Stimulated activated CD4-positive, alpha-beta T cell treated with anti-CD3 and anti-CD28 coated beads, Interleukin-4, amount 100 ng/mL, for 24 hours (primary cell): ENCODE measurements around the gene HMGN2.
"Not testable (repeated sequence)": the region's sequence is repeated elsewhere in the genome, so short reads cannot be mapped to it uniquely, and the experiment has no call there.

Source experiments
- DNase-seq: peaks from one replicate; pipeline ENCODE4 v3.0.0-alpha.2; 2020

The HMGN2 gene

DNA sequence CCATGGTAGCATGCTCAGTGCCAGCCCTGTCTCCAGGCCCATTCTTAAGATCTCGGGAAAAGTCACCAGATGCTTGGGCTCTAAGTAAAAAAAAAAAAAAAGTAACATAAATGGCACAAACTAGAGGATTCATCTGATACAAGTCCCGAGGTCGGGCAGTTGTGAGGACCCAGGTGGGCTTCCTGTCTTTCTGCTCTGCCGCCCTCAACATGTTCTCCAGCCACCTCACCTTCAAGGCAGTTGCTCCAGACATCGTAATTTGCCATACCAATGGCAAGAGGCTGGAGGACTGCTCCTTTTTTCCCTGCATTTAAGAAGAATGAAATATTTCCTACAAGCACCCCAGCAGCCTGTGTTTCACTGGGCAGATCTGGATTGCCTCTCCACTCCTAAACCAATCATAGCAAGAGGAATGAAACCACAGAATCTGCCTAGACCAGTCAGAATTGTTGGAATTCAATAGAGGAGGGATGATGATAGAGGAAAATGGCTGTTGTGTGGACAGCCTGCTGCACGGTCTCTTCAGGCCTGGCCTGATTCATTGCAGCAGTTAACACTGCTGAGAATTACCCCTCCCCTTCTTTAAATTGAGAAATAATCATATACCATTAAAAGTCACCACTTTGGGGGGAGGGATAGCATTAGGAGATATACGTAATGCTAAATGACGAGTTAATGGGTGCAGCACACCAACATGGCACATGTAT, 5.4 kb downstream of the HMGN2 start:
- no peak for DNase-seq

DNA sequence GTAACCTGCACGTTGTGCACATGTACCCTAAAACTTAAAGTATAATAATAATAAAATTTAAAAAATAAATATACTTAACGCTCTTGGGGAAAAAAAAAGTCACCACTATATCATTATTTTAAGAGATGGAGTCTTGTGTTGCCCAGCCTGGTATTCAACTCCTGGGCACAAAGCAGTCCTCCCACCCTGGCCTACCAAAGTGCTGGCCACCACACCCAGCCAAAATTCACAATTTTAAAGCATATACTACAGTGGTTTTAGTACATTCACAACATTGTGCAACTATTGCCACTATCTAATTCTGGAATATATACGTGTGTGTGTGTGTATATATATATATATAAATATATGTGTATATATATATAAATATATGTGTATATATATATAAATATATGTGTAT, 5.9 kb downstream of the HMGN2 start:
- no peak for DNase-seq

DNA sequence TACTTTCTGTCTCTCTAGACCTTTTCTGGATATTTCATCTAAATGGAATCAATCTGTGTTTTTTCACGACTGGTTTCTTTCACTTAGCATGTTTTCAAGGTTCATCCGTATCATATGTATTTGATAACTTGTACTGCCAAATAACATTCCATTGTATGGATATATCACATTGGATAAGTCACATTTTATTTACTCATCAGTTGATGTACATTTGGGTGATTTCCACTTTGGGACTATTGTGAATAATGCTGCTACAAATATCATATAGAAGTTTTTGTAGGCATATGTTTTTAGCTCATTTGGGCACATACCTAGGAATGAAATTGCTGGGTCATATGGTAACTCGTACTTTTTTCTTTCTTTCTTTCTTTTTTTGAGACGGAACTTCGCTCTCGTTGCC, 6.7 kb downstream of the HMGN2 start:
- no peak for DNase-seq

DNA sequence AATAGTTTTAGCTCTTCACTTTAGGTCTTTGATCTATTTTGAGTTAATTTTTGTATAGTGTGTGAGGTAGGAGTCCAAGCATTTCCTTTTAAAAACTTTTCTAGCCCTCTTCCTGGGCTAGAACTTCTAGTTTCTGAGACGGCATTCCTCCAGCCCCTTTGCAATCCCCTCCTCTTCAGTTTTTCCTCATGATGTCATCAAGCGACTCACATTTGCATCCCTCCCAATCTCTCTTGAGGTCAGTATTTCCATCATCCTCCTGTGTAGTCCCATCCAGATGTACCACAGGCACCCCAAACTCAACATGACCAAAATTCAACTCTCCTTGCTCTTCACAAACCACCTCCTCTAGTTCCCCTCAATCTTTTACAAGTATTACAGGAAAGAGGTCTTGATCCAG, 10.7 kb downstream of the HMGN2 start:
- DNase-seq: no peak

DNA sequence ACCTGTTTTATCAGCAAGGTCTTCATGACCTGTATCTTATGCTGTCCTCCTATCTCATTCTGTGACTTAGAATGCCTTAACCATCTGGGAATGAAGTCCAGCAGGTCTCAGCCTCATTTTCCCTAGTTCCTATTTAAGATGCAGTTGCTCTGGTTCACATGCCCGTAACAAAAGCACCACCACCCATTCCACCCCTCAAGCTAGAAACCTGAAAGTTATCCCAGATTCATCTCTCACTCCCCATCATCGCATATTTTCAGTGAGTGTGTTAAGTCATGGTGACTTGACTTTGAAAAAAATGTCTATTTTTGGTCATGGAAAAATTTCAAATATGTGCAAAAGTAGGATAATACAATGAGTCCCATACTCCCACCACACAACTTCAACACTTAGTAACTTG, 11.7 kb downstream of the HMGN2 start:
- DNase-seq: no peak

DNA sequence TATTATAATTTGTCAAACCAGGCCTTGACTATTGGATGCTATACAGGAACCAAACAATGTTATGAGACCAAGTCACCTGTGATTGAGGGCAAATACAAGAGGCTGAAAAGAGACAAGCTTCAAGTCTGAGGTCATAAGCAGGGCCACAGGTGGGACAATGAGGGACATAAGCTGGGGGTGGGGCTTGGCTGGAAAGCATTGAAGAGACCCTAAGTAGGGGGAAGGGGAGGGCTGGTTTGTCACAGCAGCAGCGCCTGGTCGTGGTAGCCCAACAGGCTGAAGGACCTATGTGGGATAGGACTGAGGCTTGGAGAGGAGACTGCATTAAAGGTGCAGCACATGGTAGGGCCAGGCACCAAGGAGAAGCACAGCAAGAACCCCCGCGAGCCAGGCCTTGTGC, 17.9 kb downstream of the HMGN2 start:
- no peak for DNase-seq

DNA sequence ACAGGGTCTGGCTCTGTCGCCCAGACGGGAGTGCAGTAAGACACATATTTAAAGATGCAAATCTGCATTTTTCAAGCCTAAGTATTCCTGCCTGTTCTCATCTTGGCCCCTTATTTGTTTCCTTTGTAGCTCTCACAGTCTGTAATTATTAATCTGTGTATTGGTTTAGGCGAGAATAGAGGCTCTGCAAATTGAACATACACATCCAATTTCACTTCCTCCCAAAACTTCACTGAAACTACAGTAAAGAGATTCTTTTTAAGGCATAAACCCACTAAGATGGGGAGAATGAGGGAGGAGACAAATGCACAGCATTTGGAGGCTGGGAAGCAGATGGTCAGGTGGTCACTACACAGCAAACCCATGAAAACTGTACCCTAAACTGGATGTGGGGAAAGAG, 21.0 kb downstream of the HMGN2 start:
- DNase-seq: no peak

DNA sequence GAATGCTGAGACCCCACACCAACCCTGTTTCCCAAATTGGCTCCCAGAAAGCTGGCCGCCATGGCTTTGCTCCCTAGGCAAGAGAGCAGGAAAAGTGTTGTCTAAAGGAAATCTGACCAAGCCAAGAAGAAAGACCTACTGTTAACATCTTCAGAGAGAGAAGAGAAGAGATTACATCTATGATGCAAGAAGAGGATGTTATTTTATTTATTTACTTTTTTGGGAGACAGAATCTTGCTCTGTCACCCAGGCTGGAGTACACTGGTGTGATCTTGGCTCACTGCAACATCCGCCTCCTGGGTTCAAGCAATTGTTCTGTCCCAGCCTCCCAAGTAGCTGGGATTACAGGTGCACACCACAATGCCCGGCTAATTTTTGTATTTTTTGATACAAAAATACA, 21.7 kb downstream of the HMGN2 start:
- no peak for DNase-seq

DNA sequence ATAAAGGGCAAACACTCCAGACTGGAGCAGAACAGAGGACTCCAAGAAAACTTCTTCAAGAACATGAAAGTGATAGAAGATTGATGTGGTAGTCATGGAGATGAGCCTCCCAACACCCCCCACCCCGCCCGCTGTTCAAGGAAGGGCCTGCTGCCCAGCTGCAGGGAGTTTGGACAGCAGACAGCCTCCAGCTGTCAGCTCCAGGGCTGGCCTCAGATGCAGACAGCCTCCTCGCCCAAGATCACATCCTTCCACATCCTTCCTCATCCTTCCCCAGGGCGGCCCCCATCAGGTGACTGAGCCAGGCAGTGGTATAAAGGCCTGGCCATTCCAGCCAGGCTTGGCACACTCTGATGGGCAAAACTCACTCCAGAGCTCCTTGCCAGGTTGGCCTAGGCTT, 24.6 kb downstream of the HMGN2 start:
- DNase-seq: no peak

DNA sequence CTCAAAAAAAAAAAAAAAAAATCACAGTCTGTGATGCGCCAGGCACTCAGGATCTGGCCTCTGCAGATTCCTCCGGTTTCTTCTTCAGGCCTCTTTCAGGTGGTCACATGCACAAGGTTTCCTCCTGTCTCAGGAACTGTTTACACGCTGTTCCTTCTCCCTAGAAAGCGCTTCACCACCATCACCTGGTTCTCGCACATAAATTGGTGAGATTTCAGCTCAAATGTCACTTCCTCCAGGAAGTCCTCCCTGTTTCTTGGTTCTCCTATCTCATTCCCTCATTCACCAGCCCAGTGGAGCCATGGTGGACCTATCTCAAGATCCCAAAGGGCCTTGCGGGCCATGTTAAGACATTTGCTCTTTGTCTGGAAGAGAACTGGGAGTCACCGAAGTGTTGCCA, 26.7 kb downstream of the HMGN2 start:
- DNase-seq: no peak

DNA sequence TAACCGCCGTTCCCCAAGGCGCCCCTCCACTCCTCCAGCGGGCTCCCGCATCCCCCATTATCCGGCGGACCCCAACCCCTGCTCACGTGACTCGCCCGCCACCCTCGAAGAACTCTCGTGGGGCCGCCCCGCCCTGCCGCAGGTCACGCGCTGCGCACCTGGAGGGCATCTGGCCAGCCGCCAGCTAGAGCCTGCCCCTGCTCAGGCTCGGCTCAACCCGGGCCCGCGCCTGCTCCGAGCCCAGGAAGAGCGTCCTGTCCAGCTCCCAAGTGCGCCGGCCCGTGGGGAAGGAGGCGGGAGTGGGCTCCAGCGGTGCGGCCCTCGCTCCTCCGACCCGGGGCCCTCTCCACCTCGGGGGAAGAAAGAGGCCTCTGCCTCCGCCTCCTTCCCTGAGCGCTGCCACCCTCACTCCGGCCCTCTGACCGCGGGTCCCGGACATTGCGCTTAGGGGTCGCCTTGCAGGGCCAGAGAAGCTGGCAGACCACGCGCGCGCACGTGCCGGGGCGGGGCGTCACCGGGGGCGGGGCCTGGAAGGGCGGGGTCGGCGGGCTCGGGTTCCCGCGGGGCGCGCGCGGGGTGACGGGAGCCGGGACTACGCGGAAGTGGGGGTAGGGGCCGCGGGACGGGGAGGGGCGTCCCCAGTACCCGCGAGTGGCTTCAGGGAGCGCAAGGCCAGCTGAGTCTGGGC, 28.4 kb downstream of the HMGN2 start:
- peak; percentile 90 for DNase-seq

DNA sequence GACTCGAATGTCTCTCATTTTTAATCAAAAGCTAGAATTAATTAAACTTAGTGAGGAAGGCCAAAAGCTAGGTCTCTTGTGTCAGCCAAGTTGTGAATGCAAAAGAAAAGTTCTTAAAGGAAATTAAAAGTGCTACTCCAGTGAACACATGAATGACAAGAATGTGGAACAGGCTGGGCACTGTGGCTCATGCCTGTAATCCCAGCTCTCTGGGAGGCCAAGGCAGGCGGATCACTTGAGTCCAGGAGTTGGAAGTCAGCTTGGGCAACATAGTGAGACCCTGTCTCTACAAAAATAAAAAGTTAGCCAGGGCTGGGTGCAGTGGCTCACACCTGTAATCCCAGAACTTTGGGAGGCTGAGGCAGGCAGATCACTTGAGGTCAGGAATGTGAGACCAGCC, 38.5 kb downstream of the HMGN2 start:
- not testable (repeated sequence) for DNase-seq

DNA sequence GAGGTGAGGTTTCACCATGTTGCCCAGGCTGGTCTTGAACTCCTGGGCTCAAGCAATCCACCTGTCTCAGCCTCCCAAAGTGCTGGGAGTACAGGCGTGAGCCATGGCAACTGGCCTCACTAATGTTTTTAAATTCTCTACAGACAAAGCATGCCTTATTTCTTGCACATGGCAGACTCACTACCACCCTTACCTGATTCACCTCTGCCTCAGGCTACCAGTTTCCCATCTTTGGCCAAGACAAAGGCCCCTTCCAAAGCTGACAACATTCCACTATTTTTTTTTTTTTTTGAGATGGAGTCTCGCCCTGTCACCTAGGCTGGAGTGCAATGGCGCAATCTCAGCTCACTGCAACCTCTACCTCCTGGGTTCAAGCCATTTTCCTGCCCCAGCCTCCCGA, 43.6 kb downstream of the HMGN2 start:
- not testable (repeated sequence) for DNase-seq

DNA sequence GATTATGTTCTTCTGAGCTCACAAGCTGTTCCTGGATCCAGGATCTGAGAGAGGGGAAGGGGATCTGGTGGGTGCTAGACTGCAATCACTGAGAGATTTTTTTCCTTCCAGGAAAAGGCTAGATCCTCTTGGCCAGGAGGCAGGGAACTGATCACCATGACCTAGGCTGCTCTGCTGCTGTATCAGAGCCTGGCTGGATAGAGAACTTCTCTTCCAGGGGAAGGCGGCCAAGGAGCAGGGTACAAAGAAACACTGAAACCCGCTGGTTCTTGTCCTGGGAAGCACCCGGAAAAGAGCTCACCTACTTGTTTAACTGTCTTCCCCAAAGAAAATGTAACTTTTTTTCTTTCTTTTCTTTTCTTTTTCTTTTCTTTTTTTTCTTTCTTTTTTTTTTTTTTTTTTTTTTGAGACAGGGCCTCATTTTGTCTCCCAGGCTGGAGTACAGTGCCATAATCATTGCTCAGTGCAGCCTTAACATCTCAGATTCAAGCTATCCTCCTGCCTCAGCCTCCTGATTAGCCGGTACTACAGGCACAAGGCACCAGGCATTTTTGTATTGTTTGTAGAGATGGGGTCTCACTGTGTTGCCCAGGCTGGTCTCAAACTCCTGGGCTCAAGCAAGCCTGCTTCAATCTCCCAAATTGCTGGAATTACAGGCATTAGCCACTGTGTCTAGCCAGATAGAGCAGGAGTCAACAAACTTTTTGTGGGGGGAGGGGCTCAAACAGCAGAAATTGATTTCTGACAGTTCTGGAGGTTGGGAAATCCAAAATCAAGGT, 44.9 kb downstream of the HMGN2 start:
- no peak for DNase-seq

DNA sequence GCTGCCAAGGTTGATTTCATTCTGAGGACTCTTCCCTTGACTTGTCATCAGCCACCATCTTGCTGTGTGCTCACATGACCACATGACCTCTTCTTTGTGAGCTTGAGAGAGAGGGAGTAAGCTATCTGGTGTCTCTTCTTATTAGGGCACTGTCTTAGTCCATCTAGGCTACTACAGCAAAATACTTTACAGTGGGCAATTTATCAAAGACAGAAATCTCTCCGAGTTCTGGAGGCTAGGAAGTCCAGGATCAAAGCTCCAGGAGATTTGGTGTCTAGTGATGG, 45.5 kb downstream of the HMGN2 start:
- DNase-seq: no peak

DNA sequence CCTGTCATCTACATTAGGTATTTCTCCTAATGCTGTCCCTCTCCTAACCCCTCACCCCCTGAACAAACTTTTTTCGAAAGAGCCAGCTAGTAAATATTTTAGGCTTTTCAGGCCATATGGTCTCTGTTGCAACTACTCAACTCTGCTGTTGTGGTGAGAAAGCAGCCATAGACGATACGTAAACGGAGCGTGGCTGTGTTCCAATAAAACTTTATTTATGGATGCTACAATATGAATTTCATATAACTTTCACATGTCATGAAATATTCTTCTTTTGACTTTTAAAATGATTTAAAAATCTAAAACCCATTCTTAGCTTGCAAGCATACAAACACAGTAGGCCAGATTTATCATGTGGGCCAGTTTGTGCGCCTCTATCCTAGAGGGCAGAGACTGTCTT, 46.1 kb downstream of the HMGN2 start:
- no peak for DNase-seq

DNA sequence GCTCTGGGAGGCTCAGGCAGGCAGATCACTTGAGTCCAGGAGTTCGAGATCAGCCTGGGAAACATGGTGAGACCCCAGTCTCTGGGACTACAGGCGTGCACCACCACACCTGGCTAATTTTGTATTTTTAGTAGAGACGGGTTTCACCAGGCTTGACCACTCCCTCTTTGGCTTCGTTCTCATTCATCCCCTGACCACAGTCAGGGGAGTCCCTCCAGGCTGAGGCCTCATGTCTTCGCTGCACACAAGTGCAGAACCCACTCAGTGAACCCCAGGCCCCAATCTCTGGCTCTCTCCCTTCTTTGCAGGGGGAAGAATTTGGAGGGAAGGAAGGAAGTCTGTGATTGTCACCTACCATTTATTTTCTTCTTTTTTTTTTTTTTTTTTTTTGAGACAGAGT, 48.1 kb downstream of the HMGN2 start:
- no peak for DNase-seq

DNA sequence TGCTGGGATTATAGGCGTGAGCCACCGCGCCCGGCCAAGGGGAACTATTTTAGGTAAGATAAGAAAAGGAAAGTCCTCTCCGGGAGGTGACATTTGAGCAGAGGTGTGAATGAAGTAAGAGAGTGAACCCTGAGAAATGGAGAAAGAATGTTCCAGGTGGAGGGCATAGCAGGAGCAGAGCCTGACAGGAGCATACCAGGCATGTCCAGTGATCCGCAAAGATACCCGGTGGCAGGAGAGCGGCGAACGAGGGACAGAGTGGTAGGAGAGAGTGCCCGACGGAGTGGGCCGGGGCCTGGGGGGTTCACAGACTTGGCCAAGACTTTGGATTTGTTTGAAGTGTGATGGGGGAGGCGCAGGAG, 49.4 kb downstream of the HMGN2 start:
- no peak for DNase-seq

DNA sequence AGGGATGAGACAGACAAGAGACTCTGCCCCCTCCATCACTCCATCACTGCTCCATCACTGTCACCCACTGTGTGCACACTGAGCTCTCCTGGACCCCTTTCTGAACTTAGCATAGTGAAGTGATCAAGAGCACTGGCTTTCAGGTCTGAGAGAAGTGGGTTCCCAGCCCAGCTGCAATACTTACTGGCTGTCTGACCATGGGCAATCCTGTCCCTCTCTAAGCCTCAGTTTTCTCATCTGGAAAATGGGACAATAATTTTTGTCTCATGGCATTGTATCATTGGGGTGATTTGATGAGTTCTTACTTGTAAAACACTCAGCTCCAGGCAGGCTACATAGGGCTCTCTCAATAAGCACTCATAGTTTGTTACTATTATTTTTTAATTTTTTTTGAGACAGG, 49.8 kb downstream of the HMGN2 start:
- DNase-seq: no peak

DNA sequence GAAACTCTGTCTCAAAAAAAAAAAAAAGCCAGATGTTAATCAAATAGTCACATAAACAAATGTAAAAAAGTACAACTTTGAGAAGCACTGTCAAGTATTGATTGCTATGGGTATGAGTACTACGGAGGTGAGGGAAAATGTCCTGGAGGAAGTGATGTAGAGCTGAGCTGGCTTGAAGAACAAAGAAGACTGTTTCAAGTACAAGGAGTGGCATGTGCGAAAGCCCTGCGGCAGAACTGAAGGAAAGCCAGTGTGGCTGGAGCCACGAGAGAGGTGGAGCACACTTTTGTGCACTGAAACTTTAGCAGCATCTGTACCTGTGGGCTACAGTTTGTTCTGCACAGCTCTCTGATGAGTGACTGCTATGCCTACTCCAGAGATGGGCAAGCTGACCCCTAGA, 51.9 kb downstream of the HMGN2 start:
- no peak for DNase-seq
